K562 (cell line): ENCODE data around the gene ADGRD1. TPM values are rescaled to one million over a fixed set of nuclear protein-coding genes. Genes with fewer than 3 reads are reported as not detected.

ENCODE experiments used
- ATAC-seq: fragments of 200-7000 bp; cut with Tn5 transposase; 3 replicates; pipeline ENCODE4 v1.9.1; 2020; ENCODE audit warnings: moderate library complexity
- BruUV-seq: library from RNA; stranded (reverse); fragments of 400-500 nt; replicated peaks from 2 replicates; lab custom pipeline; 2021; lab: Mats Ljungman, UMichigan
- CTCF ChIA-PET: fragments of 300-600 bp; formaldehyde crosslinking; extraction: SDS; loops from one replicate; lab custom pipeline; 2021; ENCODE audit warnings: low intra/inter-chr PET ratio; lab: Yijun Ruan, JAX
- POLR2A ChIA-PET: fragments of 300-600, 350-650 bp; sonication (Branson Sonifier 250); formaldehyde crosslinking; extraction: SDS; loops from one replicate; lab custom pipeline; 2021; ENCODE audit warnings: antibody characterized with exemption, inconsistent platforms; lab: Yijun Ruan, JAX
- DNase-seq, 4 experiments: peaks; one replicate each; pipeline versions ENCODE4 v3.0.0 to v3.0.0-alpha.2; 2011 to 2018; ENCODE audit warnings: low spot score in 3 of 4, mixed read lengths in 3 of 4; ENCODE audit errors: extremely low read depth in 1 of 4
- FAIRE-seq: peaks from 2 replicates; lab custom pipeline; 2011; peaks lifted over from hg19 to GRCh38; lab: Jason Lieb, UNC
- H2AFZ ChIP-seq: 2 replicates; pipeline ENCODE4 v1.6.0; 2011; ENCODE audit warnings: low read depth, low read length, control low read depth, inconsistent platforms
- H3K27ac ChIP-seq: fragments of 200-600 bp; 3 replicates; pipeline ENCODE4 v1.8.0; 2011; ENCODE audit warnings: low read depth, mild to moderate bottlenecking, control low read depth, inconsistent platforms, low read length, moderate library complexity, mixed read lengths; ENCODE audit errors: extremely low read depth
- H3K27me3 ChIP-seq, 2 experiments: fragments of 300-600 bp in 1 of 2; 2 replicates in 1 of 2; 3 replicates in 1 of 2; pipeline versions ENCODE4 v1.6.0 to v1.8.0; 2011; ENCODE audit warnings: inconsistent platforms in 2 of 2, low read length in 2 of 2, mild to moderate bottlenecking in 1 of 2, mixed read lengths in 1 of 2, moderate library complexity in 1 of 2; ENCODE audit not compliant: control insufficient read depth in 2 of 2, insufficient read depth in 2 of 2
- H3K36me3 ChIP-seq: fragments of 300-600 bp; 3 replicates; pipeline ENCODE4 v1.8.0; 2011; ENCODE audit warnings: mild to moderate bottlenecking, low read length, inconsistent platforms; ENCODE audit not compliant: control insufficient read depth, insufficient read depth
- H3K4me1 ChIP-seq, 2 experiments: fragments of 200-600 bp in 1 of 2; replicated peaks in 1 of 2; 2 replicates in 1 of 2; 3 replicates in 1 of 2; pipeline versions ENCODE4 v1.5.1 to v1.8.0; 2011; ENCODE audit warnings: inconsistent platforms in 2 of 2, low read length in 2 of 2, mild to moderate bottlenecking in 1 of 2, mixed read lengths in 1 of 2, moderate library complexity in 1 of 2; ENCODE audit not compliant: control insufficient read depth in 2 of 2, insufficient read depth in 2 of 2
- H3K4me2 ChIP-seq: 2 replicates; pipeline ENCODE4 v1.6.1; 2011; ENCODE audit warnings: low read length, control low read depth, inconsistent platforms, mixed read lengths; ENCODE audit not compliant: insufficient read depth
- H3K4me3 ChIP-seq: fragments of 200-600 bp; sonication (generic), shearing (Covaris generic); 2 replicates; pipeline ENCODE4 v1.5.1; 2016; ENCODE audit warnings: control low read depth, inconsistent platforms
- H3K79me2 ChIP-seq: fragments of 200-600 bp; 3 replicates; pipeline ENCODE4 v1.8.0; 2011; ENCODE audit warnings: low read length, inconsistent platforms; ENCODE audit not compliant: control insufficient read depth, insufficient read depth
- H3K9ac ChIP-seq, 2 experiments: 2 replicates each; pipeline versions ENCODE4 v1.6.0 to v1.6.1; 2011; ENCODE audit warnings: low read depth in 2 of 2, low read length in 2 of 2, control low read depth in 1 of 2, inconsistent platforms in 1 of 2, mild to moderate bottlenecking in 1 of 2, mixed read lengths in 1 of 2; ENCODE audit not compliant: insufficient read depth in 1 of 2
- H3K9me1 ChIP-seq: one replicate; pipeline ENCODE4 v1.6.0; 2011; ENCODE audit warnings: inconsistent platforms, mild to moderate bottlenecking, low read length, moderate library complexity; ENCODE audit not compliant: control insufficient read depth, insufficient read depth
- H3K9me3 ChIP-seq: replicated peaks from 2 replicates; pipeline ENCODE4 v1.5.1; 2011; ENCODE audit warnings: low read depth, low read length, inconsistent platforms; ENCODE audit not compliant: control insufficient read depth, insufficient read depth
- H4K20me1 ChIP-seq: replicated peaks from 2 replicates; pipeline ENCODE4 v1.6.1; 2011; ENCODE audit warnings: low read length, inconsistent platforms, mixed read lengths; ENCODE audit not compliant: control insufficient read depth, insufficient read depth
- AFF1 ChIP-seq, 2 experiments: fragments of 450-650 bp; IDR thresholded peaks; 2 replicates each; pipeline ENCODE4 v1.6.1; 2018; ENCODE audit warnings: mild to moderate bottlenecking in 2 of 2, low read depth in 1 of 2; ENCODE audit not compliant: partially characterized antibody in 2 of 2
- CEBPZ ChIP-seq: fragments of 150-350 bp; IDR thresholded peaks from 2 replicates; pipeline ENCODE4 v1.6.1; 2014; ENCODE audit warnings: low read depth, mild to moderate bottlenecking, low read length, borderline replicate concordance
- E2F1 ChIP-seq: sonication (generic); formaldehyde crosslinking; IDR thresholded peaks from 2 replicates; pipeline ENCODE4 v1.8.1; 2023; ENCODE audit warnings: mild to moderate bottlenecking, missing genetic modification reagents, moderate library complexity
- KLF13 ChIP-seq: fragments of 450-650 bp; IDR thresholded peaks from 2 replicates; pipeline ENCODE4 v1.6.1; 2016; ENCODE audit warnings: missing genetic modification characterization, low read depth, mild to moderate bottlenecking, missing compliant biosample characterization, moderate library complexity, borderline replicate concordance
- MXD1 ChIP-seq: fragments of 250-450 bp; sonication (Bioruptor Pico); IDR thresholded peaks from 2 replicates; pipeline ENCODE4 v1.8.0; 2021; ENCODE audit warnings: borderline replicate concordance, mild to moderate bottlenecking, moderate library complexity; ENCODE audit not compliant: poor library complexity, severe bottlenecking
- TAF1 ChIP-seq: IDR thresholded peaks from 2 replicates; pipeline ENCODE4 v1.6.1; 2011; ENCODE audit warnings: mild to moderate bottlenecking, low read length, moderate library complexity; ENCODE audit not compliant: insufficient read depth, control insufficient read depth, severe bottlenecking; ENCODE audit errors: extremely low read depth
- TEAD1 ChIP-seq, 2 experiments: fragments of 450-650 bp in 1 of 2; sonication (generic) in 1 of 2; formaldehyde crosslinking; IDR thresholded peaks; 2 replicates each; pipeline versions ENCODE4 v1.4.0 to v1.8.0; 2020 to 2022; ENCODE audit warnings: mild to moderate bottlenecking in 2 of 2, missing genetic modification reagents in 1 of 2
- ZNF232 ChIP-seq: sonication (generic); formaldehyde crosslinking; IDR thresholded peaks from 2 replicates; pipeline ENCODE4 v1.8.0; 2022; ENCODE audit warnings: mild to moderate bottlenecking, missing genetic modification reagents
- ZNF280A ChIP-seq: fragments of 450-650 bp; IDR thresholded peaks from 2 replicates; pipeline ENCODE4 v1.6.1; 2018; ENCODE audit warnings: mild to moderate bottlenecking, low read depth; ENCODE audit not compliant: partially characterized antibody
- WGBS: fragments of 100-300 bp; shearing (Covaris generic); methylation state at CpG from one replicate; pipeline ENCODE4 v1.1.6; 2016; ENCODE audit warnings: low coverage, mixed read lengths; ENCODE audit not compliant: insufficient coverage; ENCODE audit errors: missing lambda C conversion rate; 5-methylcytosine and 5-hydroxymethylcytosine counted together
- in situ Hi-C: fragments of 300-500 bp; cut with MboI; formaldehyde crosslinking; loops from 4 replicates; pipeline ENCODE4 v1.15.0; 2018; ENCODE audit warnings: inconsistent platforms, mixed read lengths
- intact Hi-C: fragments of 100-400 bp; cut with micrococcal nuclease; formaldehyde crosslinking; loops from 2 replicates; pipeline ENCODE4 v1.14.2; 2022
- polyA plus RNA-seq, 8 experiments: library from polyadenylated mRNA; depleted of rRNA in 4 of 8; stranded (reverse) in 5 of 8; unstranded in 3 of 8; fragments of >200 nt; fragmentation: Nextera tagmentation in 2 of 8; fragmentation: Illumina TruSeq in 1 of 8; extraction: Ambion mirVana in 2 of 8; extraction: Trizol in 1 of 8; gene quantifications; 2 replicates each; pipeline versions ENCODE4 v1.2.1 to v1.2.3, GENCODE V29; 2011 to 2014; ENCODE audit warnings: inconsistent platforms in 1 of 8, missing spikeins in 1 of 8
- total RNA-seq, 7 experiments: library from RNA; depleted of rRNA in 6 of 7; stranded (reverse); fragments of >200 nt in 6 of 7; fragmentation: Illumina TruSeq in 2 of 7; extraction: Trizol in 2 of 7; gene quantifications; 2 replicates each; pipeline versions ENCODE4 v1.2.1 to v1.2.3, GENCODE V29; 2011 to 2021; ENCODE audit warnings: low replicate concordance in 1 of 7

ADGRD1 gene
- total and polyA plus RNA-seq, 9 of the 15 experiments (the other 6 are each of a cell fraction or from before 2014, with no cell fraction given) = 1.7 to 11.7 (median 3.3) TPM

GRCh38 chr12:130922511-130922953, 31.2 kb upstream of the ADGRD1 start:
- in situ Hi-C loops (loop anchor here (10.0 kb wide), 1 partner anchor 902 kb away; the partner anchor contains the start of gene MMP17), intact Hi-C loops (no loop called here)
- no peaks in the 10 kb centered on the region for H4K20me1 ChIP-seq
- ChIA-PET POLR2A (interaction anchor here (0.6 to 1.7 kb wide), 3 partner anchors 10 to 209 kb away, joined by 3 to 5 read pairs (median 3); no protein-coding TSS in a partner anchor), CTCF (no interaction called here)
- H3K4me2 ChIP-seq = no peak overlapping the region
- ATAC-seq = no peak
- H3K27ac ChIP-seq = no peak overlapping the region
- no peaks in the 10 kb centered on the region for H3K79me2 ChIP-seq
- H3K4me1 ChIP-seq = peaks cover 0 to 3% of the 10 kb centered on the region in 2 experiments; a peak in 1 of 5 replicates
- WGBS = 0% methylated on average over 4 of the region's 4 CpGs
- BruUV-seq = no TSS peak
- no peaks in the 10 kb centered on the region for H3K9me1 ChIP-seq
- no peak overlapping the region for H3K4me3 ChIP-seq
- H3K9ac ChIP-seq = no peak overlapping the region
- no peaks in the 10 kb centered on the region for H3K9me3 ChIP-seq
- H2AFZ ChIP-seq = no peak overlapping the region
- no peaks in the 10 kb centered on the region for H3K36me3 ChIP-seq
- FAIRE-seq = no peak
- DNase-seq = no peak
- H3K27me3 ChIP-seq = peaks cover 59 to 75% of the 10 kb centered on the region in 2 experiments
- TF ChIP-seq ZNF232 (no peak), KLF13 (tag) (no peak), TAF1 (no peak), CEBPZ (no peak), ZNF280A (no peak), TEAD1 (CRISPR knock-in tag; IDR thresholded peaks at IDR 0.05) (no peak), MXD1 (CRISPR knock-in tag) (no peak), E2F1 (CRISPR knock-in tag) (no peak), AFF1 (IDR thresholded peaks at IDR 0.05; ENCODE audit: low read depth in 1 of 2, partially characterized antibody in 2 of 2) (no peak)
